Measurements from ENCODE around the gene ZNF641.

DNA sequence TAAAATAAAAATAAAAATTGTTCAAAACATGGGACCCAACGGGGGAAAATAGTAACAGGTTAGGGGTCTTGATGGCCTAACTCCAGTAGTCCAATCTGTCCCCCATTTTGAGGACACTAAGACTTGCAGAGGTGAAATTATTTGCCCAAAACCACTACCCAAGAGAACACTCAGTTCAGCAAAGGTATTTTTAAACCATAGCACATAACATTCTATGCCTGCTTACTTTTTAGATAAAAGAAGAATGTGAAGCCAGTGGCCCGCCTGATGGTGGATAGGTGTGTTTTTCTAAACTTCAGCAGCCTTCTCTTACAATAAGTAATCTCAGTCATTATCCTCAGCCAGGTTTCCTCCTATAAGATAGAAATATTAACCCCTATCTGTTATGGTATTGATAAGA lies 45.5 kb downstream of the ZNF641 start:
- TF ChIP-seq EZH2 (IDR thresholded peaks at IDR 0.05; ENCODE audit: borderline replicate concordance, low read length): no peak
- TF ChIP-seq CTCF (IDR thresholded peaks at IDR 0.05; ENCODE audit: low read length): no peak
